Neural cell (in vitro differentiated cells): ENCODE results near the gene LRRC27. TPM values are rescaled to one million over a fixed set of nuclear protein-coding genes. Genes with fewer than 3 reads are reported as not detected.

Source experiments
- H2AFZ ChIP-seq: fragments of 200-600, 300-800 bp; sonication (generic), shearing (Covaris generic); 2 replicates; pipeline ENCODE4 v1.6.0; 2014; ENCODE audit warnings: low read depth, mild to moderate bottlenecking, antibody characterized with exemption, low read length, moderate library complexity
- H3F3A ChIP-seq: fragments of 200-600 bp; shearing (Covaris generic); 2 replicates; pipeline ENCODE4 v1.6.1; 2016; ENCODE audit warnings: mild to moderate bottlenecking, moderate library complexity, mixed read lengths, antibody characterized with exemption, low read length; ENCODE audit not compliant: insufficient read depth, poor library complexity, severe bottlenecking
- H3K27ac ChIP-seq: fragments of 200-600, 300-800 bp; sonication (generic), shearing (Covaris generic); 2 replicates; pipeline ENCODE4 v1.5.1; 2014; ENCODE audit warnings: mild to moderate bottlenecking, low read length, moderate library complexity
- H3K27me3 ChIP-seq: fragments of 300-800, 200-600 bp; sonication (generic), shearing (Covaris generic); 2 replicates; pipeline ENCODE4 v1.6.0; 2014; ENCODE audit warnings: mild to moderate bottlenecking, low read depth, low read length, moderate library complexity; ENCODE audit not compliant: insufficient read depth
- H3K36me3 ChIP-seq: fragments of 300-800, 200-600 bp; sonication (generic), shearing (Covaris generic); 2 replicates; pipeline ENCODE4 v1.5.1; 2014; ENCODE audit warnings: mild to moderate bottlenecking, antibody characterized with exemption, low read length, moderate library complexity; ENCODE audit not compliant: insufficient read depth
- H3K4me2 ChIP-seq: fragments of 300-800, 200-600 bp; sonication (generic), shearing (Covaris generic); 2 replicates; pipeline ENCODE4 v1.6.0; 2014; ENCODE audit warnings: mild to moderate bottlenecking, low read length
- H3K4me3 ChIP-seq: fragments of 300-800, 200-600 bp; sonication (generic), shearing (Covaris generic); 2 replicates; pipeline ENCODE4 v1.5.1; 2014; ENCODE audit warnings: mild to moderate bottlenecking, low read length, moderate library complexity
- H3K79me2 ChIP-seq: fragments of 200-600 bp; shearing (Covaris generic); replicated peaks from 2 replicates; pipeline ENCODE4 v1.6.0; 2014; ENCODE audit warnings: mild to moderate bottlenecking, low read length, moderate library complexity; ENCODE audit not compliant: insufficient read depth
- H3K9ac ChIP-seq: fragments of 300-800, 200-600 bp; sonication (generic), shearing (Covaris generic); 2 replicates; pipeline ENCODE4 v1.6.1; 2016; ENCODE audit warnings: mild to moderate bottlenecking, low read length, mixed read lengths
- H3K9me2 ChIP-seq: fragments of 200-600 bp; shearing (Covaris generic); 2 replicates; pipeline ENCODE4 v1.6.1; 2016; ENCODE audit warnings: mild to moderate bottlenecking, low read length, mixed read lengths; ENCODE audit not compliant: insufficient read depth
- H3K9me3 ChIP-seq: fragments of 200-600, 300-800 bp; sonication (generic), shearing (Covaris generic); 2 replicates; pipeline ENCODE4 v1.6.1; 2016; ENCODE audit warnings: mild to moderate bottlenecking, mixed run types, low read length, moderate library complexity, mixed read lengths
- H4K20me1 ChIP-seq: fragments of 200-600 bp; shearing (Covaris generic); 2 replicates; pipeline ENCODE4 v1.6.1; 2016; ENCODE audit warnings: mild to moderate bottlenecking, mixed run types; ENCODE audit not compliant: insufficient read depth
- CTCF ChIP-seq: fragments of 450-650 bp; IDR thresholded peaks from 2 replicates; pipeline ENCODE4 v1.5.1; 2014; ENCODE audit warnings: antibody characterized with exemption, mild to moderate bottlenecking, moderate library complexity; ENCODE audit not compliant: poor library complexity, severe bottlenecking
- MXI1 ChIP-seq: fragments of 450-650 bp; conservative IDR thresholded peaks from 2 replicates; pipeline ENCODE4 v1.6.1; 2014; ENCODE audit warnings: antibody characterized with exemption, mild to moderate bottlenecking; ENCODE audit not compliant: poor library complexity, severe bottlenecking
- RAD21 ChIP-seq: fragments of 450-650 bp; conservative IDR thresholded peaks from 2 replicates; pipeline ENCODE4 v1.6.1; 2014; ENCODE audit warnings: antibody characterized with exemption, mild to moderate bottlenecking, moderate library complexity
- REST ChIP-seq: IDR thresholded peaks from 2 replicates; pipeline ENCODE4 v1.6.1; 2012; ENCODE audit warnings: borderline replicate concordance
- SMC3 ChIP-seq: fragments of 450-650 bp; conservative IDR thresholded peaks from 2 replicates; pipeline ENCODE4 v1.6.1; 2014; ENCODE audit warnings: antibody characterized with exemption, mild to moderate bottlenecking, moderate library complexity; ENCODE audit not compliant: poor library complexity
- TAF1 ChIP-seq: IDR thresholded peaks from 2 replicates; pipeline ENCODE4 v1.6.1; 2012; ENCODE audit warnings: low read depth
- polyA plus RNA-seq: library from polyadenylated mRNA; depleted of rRNA; stranded (reverse); fragments of >200 nt; gene quantifications from 2 replicates; pipeline ENCODE4 v1.2.3, GENCODE V29; 2014

LRRC27 gene
- polyA plus RNA-seq, 1 donor from 2014 or later: 26.7 TPM

DNA sequence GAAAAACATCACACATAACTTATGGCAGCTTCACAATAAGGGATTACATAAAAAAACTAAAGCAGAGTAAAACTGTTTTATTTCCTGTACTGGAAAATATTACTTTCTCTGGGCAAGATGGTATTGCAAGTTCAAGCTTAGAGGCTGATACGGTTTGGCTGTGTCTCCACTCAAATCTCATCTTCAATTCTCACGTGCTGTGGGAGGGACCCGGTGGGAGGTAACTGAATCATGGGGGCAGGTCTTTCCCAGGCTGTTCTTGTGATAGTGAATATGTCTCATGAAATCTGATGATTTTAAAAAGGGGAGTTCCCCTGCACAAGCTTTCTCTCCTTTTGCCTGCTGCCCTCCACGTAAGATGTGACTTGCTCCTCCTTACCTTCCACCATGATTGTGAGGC is 5.1 kb upstream of the LRRC27 start:
- Histone ChIP-seq H2AFZ (no peak overlapping the region), H3K27me3 (no peaks in the 10 kb centered on the region), H3K9me2 (no peaks in the 10 kb centered on the region), H3K27ac (no peak overlapping the region), H3K9ac (no peak overlapping the region), H3F3A (no peaks in the 10 kb centered on the region), H3K36me3 (no peaks in the 10 kb centered on the region), H3K4me2 (no peak overlapping the region), H3K9me3 (no peaks in the 10 kb centered on the region), H3K79me2 (peaks cover 13% of the 10 kb centered on the region), H3K4me3 (no peak overlapping the region), H4K20me1 (no peaks in the 10 kb centered on the region)
- TF ChIP-seq SMC3 (no peak), MXI1 (no peak), TAF1 (no peak), CTCF (no peak), REST (no peak)

DNA sequence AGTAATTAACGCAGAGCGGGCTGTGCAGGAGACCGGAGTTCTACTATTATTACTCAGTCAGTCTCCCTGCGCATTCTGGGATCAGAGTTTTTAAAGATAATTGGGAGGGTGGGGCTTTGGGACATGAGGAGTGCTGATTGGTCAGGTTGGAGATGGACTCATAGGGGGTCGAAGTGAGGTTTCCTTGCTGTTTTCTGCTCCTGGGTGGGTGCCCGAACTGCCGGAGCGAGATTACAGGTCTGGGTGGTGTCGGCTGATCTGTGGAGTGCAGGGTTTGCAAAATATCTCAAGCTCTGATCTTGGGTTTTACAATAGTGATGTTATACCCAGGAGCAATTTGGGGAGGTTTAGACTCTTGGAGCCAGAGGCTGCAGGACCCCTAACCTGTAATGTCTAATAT is 3.9 kb upstream of the LRRC27 start:
- no peak overlapping the region for H3K4me3 ChIP-seq
- no peaks in the 10 kb centered on the region for H3K36me3 ChIP-seq
- no peaks in the 10 kb centered on the region for H3F3A ChIP-seq
- no peaks in the 10 kb centered on the region for H3K27me3 ChIP-seq
- H3K79me2 ChIP-seq: peaks cover 18% of the 10 kb centered on the region
- H4K20me1 ChIP-seq: no peaks in the 10 kb centered on the region
- no peak overlapping the region for H3K9ac ChIP-seq
- no peaks in the 10 kb centered on the region for H3K9me3 ChIP-seq
- no peak for TF ChIP-seq REST
- no peak for TF ChIP-seq TAF1
- no peak for TF ChIP-seq MXI1
- no peak for TF ChIP-seq CTCF
- no peak for TF ChIP-seq RAD21
- no peaks in the 10 kb centered on the region for H3K9me2 ChIP-seq
- H3K27ac ChIP-seq: no peak overlapping the region
- H3K4me2 ChIP-seq: no peak overlapping the region
- no peak overlapping the region for H2AFZ ChIP-seq
